ENCODE results near the gene TMEM38A.

GRCh38 chr19:16638666-16639065 is 22.3 kb upstream of the TMEM38A start:
- no peak for TF ChIP-seq CTCF (IDR thresholded peaks at IDR 0.05)
- TF ChIP-seq ZFX (IDR thresholded peaks at IDR 0.05; ENCODE audit: borderline replicate concordance) = no peak
